Psoas muscle (tissue), 8 donors: ENCODE results near the gene METTL26. TPM values are rescaled to one million over a fixed set of nuclear protein-coding genes. Genes with fewer than 3 reads are reported as not detected.

Experiments
- ATAC-seq, 4 donors: fragments of 200-7000 bp; cut with Tn5 transposase; one replicate each; pipeline ENCODE4 v1.9.1; 2020; ENCODE audit warnings: moderate library complexity in 3 of 4, mild to moderate bottlenecking in 2 of 4
- DNase-seq, 2 donors: peaks; one replicate each; pipeline ENCODE4 v3.0.0-alpha.2; 2020
- H3K27ac ChIP-seq: fragments of 200-600 bp; one replicate; pipeline ENCODE4 v1.8.0; 2022
- H3K27me3 ChIP-seq, 3 donors: fragments of 200-600 bp in 1 of 3; one replicate each; pipeline versions ENCODE4 v1.6.1 to v1.8.0; 2013 to 2022; ENCODE audit warnings: low read length in 2 of 3, mild to moderate bottlenecking in 2 of 3, moderate library complexity in 1 of 3; ENCODE audit not compliant: insufficient read depth in 3 of 3
- H3K36me3 ChIP-seq, 2 donors: fragments of 200-600 bp in 1 of 2; one replicate each; pipeline versions ENCODE4 v1.6.1 to v1.8.0; 2013 to 2022; ENCODE audit warnings: low read depth in 1 of 2, mild to moderate bottlenecking in 1 of 2, moderate library complexity in 1 of 2; ENCODE audit not compliant: insufficient read depth in 1 of 2
- H3K4me1 ChIP-seq: fragments of 200-600 bp; one replicate; pipeline ENCODE4 v1.8.0; 2022
- H3K4me3 ChIP-seq: fragments of 200-600 bp; one replicate; pipeline ENCODE4 v1.8.0; 2022; ENCODE audit warnings: mild to moderate bottlenecking
- H3K9me3 ChIP-seq: fragments of 200-600 bp; one replicate; pipeline ENCODE4 v1.8.0; 2022
- CTCF ChIP-seq: fragments of 200-600 bp; IDR thresholded peaks from one replicate; pipeline ENCODE4 v1.8.0; 2022; ENCODE audit warnings: antibody characterized with exemption
- WGBS, 3 donors: extraction: QIAGEN DNeasy Blood & Tissue Kit; methylation state at CpG; one replicate each; pipeline versions ENCODE4 v1.1.6 to v1.1.7; 2013; 5-methylcytosine and 5-hydroxymethylcytosine counted together
- intact Hi-C, 2 donors: fragments of 100-400 bp; cut with DNase I; formaldehyde crosslinking; loops; one replicate each; pipeline versions ENCODE4 v1.11.0 to v1.14.2; 2022
- polyA plus RNA-seq, 3 donors: library from polyadenylated mRNA; stranded (reverse); fragments of 200-250 nt; gene quantifications; one replicate each; pipeline ENCODE4 v1.2.3, GENCODE V29; 2013
- total RNA-seq, 4 donors: library from RNA; stranded (reverse); fragmentation: NEBNext Ultra II Directional in 2 of 4; extraction: Animal tissue kit (Norgen Biotek cat#: 25700) in 2 of 4; gene quantifications; one replicate each; pipeline versions ENCODE4 v1.2.1 to v1.2.4, GENCODE V29; 2021 to 2023
- donor health status: healthy with polysubstance abuse.
- donor health status: DM: no; HTN: no; CAD: no; lungs with moderate emphysema.
- donor health status: Bipolar disorder and iron deficiency.
- donor health status: healthy.
- donor health status: DM: yes; HTN: yes; CAD: no.
- donor health status: DM: no; HTN: no; CAD: no.
- donor health status: DM: no; HTN: no; CAD: no.
- donor health status: DM: yes; HTN: yes; CAD: no.

The METTL26 gene
- total and polyA plus RNA-seq, 7 donors, result 42.4 to 97.8 (median 55.6) TPM

- Histone ChIP-seq H3K27ac (no peak overlapping the region), H3K36me3 (peaks cover 0 to 20% of the 10 kb centered on the region in 2 donors), H3K4me1 (peaks cover 40% of the 10 kb centered on the region), H3K4me3 (no peak overlapping the region), H3K27me3 (no peaks in the 10 kb centered on the region), H3K9me3 (no peaks in the 10 kb centered on the region)
- no peak for TF ChIP-seq CTCF
- intact Hi-C loops, result loop anchor here in 1 of 2 donors (5.0 kb wide), 1 partner anchor 41 kb away; the partner anchor contains the start of gene RAB40C
- WGBS, 3 donors, result 94 to 96% (median 95%) methylated on average over 72 to 74 of the region's 74 CpGs
- DNase-seq, result peak in 1 of 2 donors; percentile 52
- no peak for ATAC-seq
Measured at GRCh38 chr16:633336-634050, 2.6 kb downstream of the METTL26 start.

- peak in 1 of 2 donors; percentile 17 for DNase-seq
- no peak for ATAC-seq
- Histone ChIP-seq H3K4me1 (peaks cover 36% of the 10 kb centered on the region), H3K9me3 (no peaks in the 10 kb centered on the region), H3K27me3 (no peaks in the 10 kb centered on the region), H3K4me3 (no peak overlapping the region), H3K27ac (no peak overlapping the region), H3K36me3 (peaks cover 0 to 27% of the 10 kb centered on the region in 2 donors)
- WGBS, 3 donors, result 91 to 93% (median 92%) methylated on average over 64 to 67 of the region's 67 CpGs
- intact Hi-C loops, result loop anchor here in 1 of 2 donors (5.0 kb wide), 1 partner anchor 40 kb away; the partner anchor contains the start of gene RAB40C
- TF ChIP-seq CTCF, result no peak
Measured at GRCh38 chr16:632486-633335, 3.4 kb downstream of the METTL26 start.

GRCh38 chr16:631808-632358 is 4.2 kb downstream of the METTL26 start:
- 53 to 55% (median 54%) methylated on average over 9 of the region's 9 CpGs for WGBS, 3 donors
- no peak for TF ChIP-seq CTCF
- ATAC-seq (no peak), DNase-seq (no peak)
- intact Hi-C loops, result loop anchor here in 1 of 2 donors (5.0 kb wide), 1 partner anchor 40 kb away; the partner anchor contains the start of gene RAB40C
- H3K27me3 ChIP-seq, result no peaks in the 10 kb centered on the region
- no peaks in the 10 kb centered on the region for H3K9me3 ChIP-seq
- no peak overlapping the region for H3K27ac ChIP-seq
- peaks cover 36% of the 10 kb centered on the region for H3K4me1 ChIP-seq
- H3K4me3 ChIP-seq, result no peak overlapping the region
- H3K36me3 ChIP-seq, result peaks cover 0 to 31% of the 10 kb centered on the region in 2 donors

- ATAC-seq (no peak), DNase-seq (peak; percentile 46 to 68)
- Histone ChIP-seq H3K9me3 (no peaks in the 10 kb centered on the region), H3K4me3 (no peak within 1 kb of the TSS), H3K4me1 (peaks cover 36% of the 10 kb centered on the region), H3K27me3 (no peaks in the 10 kb centered on the region), H3K36me3 (peaks cover 0 to 38% of the 10 kb centered on the region in 2 donors), H3K27ac (peak within 1 kb of the TSS; percentile 16)
- intact Hi-C loops, result loop anchor here in 1 of 2 donors (5.0 kb wide), 1 partner anchor 39 kb away; the partner anchor contains the start of gene RAB40C
- 9 to 10% (median 9%) methylated on average over 9 to 23 of the region's 23 CpGs for WGBS, 3 donors
- no peak for TF ChIP-seq CTCF
Measured at GRCh38 chr16:630815-631405, 5.2 kb downstream of the METTL26 start, which contains the start of gene WFIKKN1. Gene WFIKKN1 (plus strand): TSS chr16:630985. CDS start chr16:631254, 269 bp downstream.
